H1 (cell line): ENCODE measurements around the gene CSH1. TPM values are rescaled to one million over a fixed set of nuclear protein-coding genes. Genes with fewer than 3 reads are reported as not detected.
"Not testable (repeated sequence)": the region's sequence is repeated elsewhere in the genome, so short reads cannot be mapped to it uniquely, and the experiment has no call there.

Experiments used
- CTCF ChIA-PET: fragments of 300-600 bp; sonication (Branson Sonifier 250); formaldehyde crosslinking; loops from one replicate; lab custom pipeline; 2021; ENCODE audit not compliant: partially characterized antibody; lab: Charles Lee
- POLR2A ChIA-PET: fragments of 300-600 bp; sonication (Branson Sonifier 250); formaldehyde crosslinking; loops from one replicate; lab custom pipeline; 2021; ENCODE audit warnings: inconsistent platforms; ENCODE audit not compliant: partially characterized antibody; lab: Charles Lee
- DNase-seq, 2 experiments: peaks; one replicate each; pipeline versions ENCODE4 v3.0.0 to v3.0.0-alpha.2; 2010 to 2022; ENCODE audit warnings: low spot score in 2 of 2, low read depth in 1 of 2, mixed read lengths in 1 of 2
- FAIRE-seq: peaks from 2 replicates; lab custom pipeline; 2011; peaks lifted over from hg19 to GRCh38; lab: Jason Lieb, UNC
- H2AFZ ChIP-seq: 2 replicates; pipeline ENCODE4 v1.8.1; 2012; ENCODE audit warnings: low read length, inconsistent platforms
- H2AK5ac ChIP-seq: 2 replicates; pipeline ENCODE4 v1.6.1; 2013; ENCODE audit warnings: low read depth, low read length
- H2BK120ac ChIP-seq: replicated peaks from 2 replicates; pipeline ENCODE3; 2013; ENCODE audit warnings: low read depth, low read length, inconsistent platforms
- H2BK12ac ChIP-seq: 2 replicates; pipeline ENCODE4 v1.6.1; 2013; ENCODE audit warnings: low read depth, low read length
- H2BK15ac ChIP-seq: 2 replicates; pipeline ENCODE4 v1.6.1; 2013; ENCODE audit warnings: low read length
- H2BK20ac ChIP-seq: 2 replicates; pipeline ENCODE4 v1.6.1; 2013; ENCODE audit warnings: low read length
- H2BK5ac ChIP-seq: 2 replicates; pipeline ENCODE4 v1.6.1; 2013; ENCODE audit warnings: low read depth, low read length
- H3K14ac ChIP-seq: 2 replicates; pipeline ENCODE4 v1.6.1; 2013; ENCODE audit warnings: inconsistent platforms; ENCODE audit not compliant: insufficient read length
- H3K18ac ChIP-seq: 2 replicates; pipeline ENCODE4 v1.6.1; 2013; ENCODE audit warnings: low read length; ENCODE audit errors: extremely low read depth
- H3K23ac ChIP-seq: 2 replicates; pipeline ENCODE4 v1.6.1; 2013; ENCODE audit warnings: inconsistent platforms; ENCODE audit not compliant: insufficient read length
- H3K23me2 ChIP-seq: 2 replicates; pipeline ENCODE4 v1.6.1; 2013; ENCODE audit warnings: low read depth, low read length
- H3K27ac ChIP-seq: 2 replicates; pipeline ENCODE4 v1.6.1; 2011; ENCODE audit warnings: low read depth, low read length, inconsistent platforms
- H3K27me3 ChIP-seq, 4 experiments: replicated peaks in 1 of 4; 1 replicate in 1 of 4; 2 replicates in 3 of 4; pipeline versions ENCODE4 v1.6.1 to v1.8.1; 2011 to 2013; ENCODE audit warnings: low read length in 3 of 4, mild to moderate bottlenecking in 3 of 4, inconsistent platforms in 2 of 4, mixed read lengths in 2 of 4, moderate library complexity in 1 of 4; ENCODE audit not compliant: control insufficient read depth in 3 of 4, insufficient read depth in 3 of 4; ENCODE audit errors: extremely low read depth in 1 of 4
- H3K36me3 ChIP-seq, 4 experiments: 2 replicates each; pipeline versions ENCODE4 v1.6.1 to v1.8.1; 2011 to 2013; ENCODE audit warnings: mild to moderate bottlenecking in 4 of 4, low read length in 3 of 4, moderate library complexity in 2 of 4, control low read depth in 1 of 4, inconsistent platforms in 1 of 4; ENCODE audit not compliant: insufficient read depth in 4 of 4, control insufficient read depth in 2 of 4
- H3K4ac ChIP-seq: replicated peaks from 2 replicates; pipeline ENCODE3; 2013; ENCODE audit warnings: low read length, low read depth, mixed read lengths, inconsistent platforms; ENCODE audit not compliant: insufficient read length
- H3K4me1 ChIP-seq, 4 experiments: replicated peaks in 1 of 4; 1 replicate in 1 of 4; 2 replicates in 3 of 4; pipeline versions ENCODE4 v1.6.1 to v1.8.1; 2011 to 2013; ENCODE audit warnings: low read length in 3 of 4, inconsistent platforms in 2 of 4, mixed read lengths in 1 of 4; ENCODE audit not compliant: insufficient read depth in 4 of 4, control insufficient read depth in 3 of 4
- H3K4me2 ChIP-seq, 2 experiments: 2 replicates each; pipeline versions ENCODE4 v1.6.1 to v1.8.1; 2011 to 2013; ENCODE audit warnings: low read depth in 2 of 2, low read length in 2 of 2, control low read depth in 1 of 2, inconsistent platforms in 1 of 2, mild to moderate bottlenecking in 1 of 2; ENCODE audit not compliant: insufficient read depth in 1 of 2
- H3K4me3 ChIP-seq, 4 experiments: fragments of 200-600, 300-600 bp in 1 of 4; sonication (generic), shearing (Covaris generic), sonication (Bioruptor Twin) in 1 of 4; 2 replicates each; pipeline versions ENCODE4 v1.5.1 to v1.8.1; 2011 to 2016; ENCODE audit warnings: low read length in 4 of 4, low read depth in 3 of 4, control low read depth in 2 of 4, inconsistent platforms in 2 of 4, mild to moderate bottlenecking in 2 of 4, mixed read lengths in 1 of 4, moderate library complexity in 1 of 4; ENCODE audit not compliant: insufficient read depth in 2 of 4; ENCODE audit errors: extremely low read depth in 1 of 4
- H3K56ac ChIP-seq: replicated peaks from 2 replicates; pipeline ENCODE3; 2013; ENCODE audit warnings: low read depth, mild to moderate bottlenecking, mixed read lengths, low read length, inconsistent platforms; ENCODE audit not compliant: insufficient read length
- H3K79me1 ChIP-seq: 2 replicates; pipeline ENCODE4 v1.6.1; 2013; ENCODE audit warnings: low read depth, low read length, control low read depth
- H3K79me2 ChIP-seq, 2 experiments: 2 replicates each; pipeline versions ENCODE4 v1.6.1 to v1.8.1; 2012 to 2013; ENCODE audit warnings: low read length in 2 of 2, mild to moderate bottlenecking in 2 of 2, inconsistent platforms in 1 of 2; ENCODE audit not compliant: insufficient read depth in 2 of 2, control insufficient read depth in 1 of 2
- H3K9ac ChIP-seq, 4 experiments: replicated peaks in 1 of 4; 1 replicate in 1 of 4; 2 replicates in 3 of 4; pipeline versions ENCODE4 v1.6.1 to v1.8.1; 2011 to 2013; ENCODE audit warnings: low read depth in 3 of 4, low read length in 3 of 4, control low read depth in 2 of 4, mild to moderate bottlenecking in 2 of 4, moderate library complexity in 2 of 4, inconsistent platforms in 1 of 4; ENCODE audit errors: extremely low read depth in 1 of 4
- H3K9me3 ChIP-seq, 2 experiments: 2 replicates each; pipeline versions ENCODE4 v1.6.1 to v1.8.1; 2012 to 2013; ENCODE audit warnings: mild to moderate bottlenecking in 2 of 2, moderate library complexity in 2 of 2, control low read depth in 1 of 2, inconsistent platforms in 1 of 2, low read depth in 1 of 2, low read length in 1 of 2, mixed read lengths in 1 of 2; ENCODE audit not compliant: insufficient read depth in 2 of 2
- H4K20me1 ChIP-seq, 2 experiments: replicated peaks in 1 of 2; 2 replicates each; pipeline versions ENCODE3 to v1.8.1; 2011 to 2013; ENCODE audit warnings: inconsistent platforms in 2 of 2, low read length in 2 of 2, mild to moderate bottlenecking in 1 of 2; ENCODE audit not compliant: insufficient read depth in 2 of 2, control insufficient read depth in 1 of 2
- H4K5ac ChIP-seq: 2 replicates; pipeline ENCODE4 v1.6.1; 2013; ENCODE audit warnings: low read length, low read depth, mixed read lengths, inconsistent platforms; ENCODE audit not compliant: insufficient read length
- H4K8ac ChIP-seq: 2 replicates; pipeline ENCODE4 v1.8.0; 2013; ENCODE audit warnings: mild to moderate bottlenecking, moderate library complexity, low read length, inconsistent platforms; ENCODE audit not compliant: insufficient read depth; ENCODE audit errors: extremely low read depth
- H4K91ac ChIP-seq: replicated peaks from 2 replicates; pipeline ENCODE3; 2013; ENCODE audit warnings: low read length, mixed read lengths, inconsistent platforms; ENCODE audit not compliant: insufficient read length
- WGBS, 2 experiments: shearing (Covaris generic) in 1 of 2; methylation state at CpG; one replicate each; pipeline versions ENCODE4 v1.1.6 to v1.1.7; 2013 to 2015; ENCODE audit warnings: low lambda C conversion rate in 2 of 2, mixed read lengths in 2 of 2, inconsistent platforms in 1 of 2, low coverage in 1 of 2, missing lambda C conversion rate in 1 of 2; ENCODE audit not compliant: insufficient replicate concordance in 2 of 2, insufficient coverage in 1 of 2, insufficient read length in 1 of 2; ENCODE audit errors: extremely low coverage in 1 of 2, missing lambda C conversion rate in 1 of 2; 5-methylcytosine and 5-hydroxymethylcytosine counted together
- polyA plus RNA-seq, 7 experiments: library from polyadenylated mRNA; depleted of rRNA in 3 of 7; stranded (reverse) in 5 of 7; unstranded in 2 of 7; fragments of >200 nt in 5 of 7; fragments of 200-250 nt in 2 of 7; gene quantifications; 1 replicate in 5 of 7; 2 replicates in 1 of 7; 4 replicates in 1 of 7; pipeline versions ENCODE4 v1.2.1 to v1.2.3, GENCODE V29; 2011 to 2013; ENCODE audit warnings: missing spikeins in 2 of 7, mixed read lengths in 2 of 7
- total RNA-seq: library from RNA; stranded (reverse); fragmentation: NEBNext Ultra II Directional; extraction: Animal tissue kit (Norgen Biotek cat#: 25700); gene quantifications from 2 replicates; pipeline ENCODE4 v1.2.1, GENCODE V29; 2021

The CSH1 gene
- total and polyA plus RNA-seq, 2 of the 8 experiments (the other 6 are each of a cell fraction or from before 2014, with no cell fraction given): 0.12 TPM; not detected in 1

- H2BK20ac ChIP-seq, H3K4me1 ChIP-seq, H3K79me2 ChIP-seq, H3K4me3 ChIP-seq, H3K4me2 ChIP-seq, H3K23ac ChIP-seq, H3K79me1 ChIP-seq, H3K18ac ChIP-seq, H2BK15ac ChIP-seq, H3K27ac ChIP-seq, FAIRE-seq, H2BK5ac ChIP-seq, H3K14ac ChIP-seq, H3K9ac ChIP-seq, H2AFZ ChIP-seq, H3K27me3 ChIP-seq, H3K4ac ChIP-seq, POLR2A ChIA-PET, H4K20me1 ChIP-seq, H2BK12ac ChIP-seq, H3K36me3 ChIP-seq, H3K23me2 ChIP-seq, H3K56ac ChIP-seq, H3K9me3 ChIP-seq, H2BK120ac ChIP-seq, H4K8ac ChIP-seq, DNase-seq, H4K5ac ChIP-seq, H4K91ac ChIP-seq, H2AK5ac ChIP-seq: not testable (repeated sequence)
- 89% methylated on average over 9 of the region's 10 CpGs; no CpG with 5 or more reads in 1 of the 2 experiments for WGBS, 2 experiments
- CTCF ChIA-PET: interaction anchor here (2.5 to 11.2 kb wide), 7 partner anchors 10 to 117 kb away, joined by 9 to 270 read pairs (median 44); partner anchors contain the start of gene GH1
Measured at GRCh38 chr17:63909586-63909985, 13.2 kb upstream of the CSH1 start.
